ENCODE data around the gene CYP2C18.
"Not testable (repeated sequence)": the region's sequence is repeated elsewhere in the genome, so short reads cannot be mapped to it uniquely, and the experiment has no call there.

Gene CYP2C18

DNA sequence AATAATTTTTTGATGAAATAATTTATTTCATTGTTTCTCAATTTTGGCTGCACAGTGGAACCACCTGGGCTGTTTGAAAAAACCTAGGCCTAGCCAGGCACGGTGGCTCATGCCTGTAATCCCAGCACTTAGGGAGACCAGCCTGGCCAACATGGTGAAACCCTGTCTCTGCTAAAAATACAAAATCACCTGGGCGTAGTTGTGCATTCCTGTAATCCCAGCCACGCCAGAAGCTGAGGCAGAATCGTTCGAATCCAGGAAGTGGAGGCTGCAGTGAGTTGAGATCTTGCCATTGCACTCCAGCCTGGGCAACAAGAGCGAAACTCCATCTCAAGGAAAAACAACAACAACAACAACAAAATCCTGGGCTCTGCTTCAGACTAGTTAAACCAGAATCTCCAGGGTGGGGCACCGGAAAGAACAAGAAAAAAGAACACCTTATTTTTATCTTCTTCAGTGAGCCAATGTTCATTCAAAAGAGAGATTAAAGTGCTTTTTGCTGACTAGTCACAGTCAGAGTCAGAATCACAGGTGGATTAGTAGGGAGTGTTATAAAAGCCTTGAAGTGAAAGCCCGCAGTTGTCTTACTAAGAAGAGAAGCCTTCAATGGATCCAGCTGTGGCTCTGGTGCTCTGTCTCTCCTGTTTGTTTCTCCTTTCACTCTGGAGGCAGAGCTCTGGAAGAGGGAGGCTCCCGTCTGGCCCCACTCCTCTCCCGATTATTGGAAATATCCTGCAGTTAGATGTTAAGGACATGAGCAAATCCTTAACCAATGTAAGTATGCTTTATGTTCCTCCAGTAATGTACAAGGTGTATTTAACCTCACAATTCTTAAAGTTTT lies at the start of gene CYP2C18:
Gene CYP2C18, plus strand, starts transcription at position 516 of the 841 bp plus-strand sequence. Its CDS starts 91 bp downstream, at position 607.
- in situ Hi-C loops (cut with MboI; ENCODE audit: low pct_unique_long_range_greater_than_20kb, low sequenced_read_pairs), result no loop called here
- DNase-seq, result no peak

DNA sequence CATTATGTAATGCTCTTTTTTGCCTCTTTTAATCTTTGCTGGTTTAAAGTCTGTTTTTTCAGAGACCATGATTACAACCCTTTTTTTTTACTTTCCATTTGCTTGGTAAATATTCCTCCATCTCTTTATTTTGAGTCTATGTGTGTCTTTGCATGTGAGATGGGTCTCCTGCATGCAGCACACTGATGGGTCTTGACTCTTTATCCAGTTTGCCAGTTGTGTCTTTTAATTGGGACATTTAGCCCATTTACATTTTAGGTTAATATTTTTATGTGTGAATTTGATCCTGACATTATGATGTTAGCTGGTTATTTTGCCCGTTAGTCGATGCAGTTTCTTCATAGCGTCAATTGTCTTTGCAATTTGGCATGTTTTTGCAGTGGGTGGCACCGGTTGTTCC lies 45.4 kb upstream of the CYP2C18 start:
- DNase-seq; in situ Hi-C loops (cut with MboI; ENCODE audit: low pct_unique_long_range_greater_than_20kb, low sequenced_read_pairs): not testable (repeated sequence)

DNA sequence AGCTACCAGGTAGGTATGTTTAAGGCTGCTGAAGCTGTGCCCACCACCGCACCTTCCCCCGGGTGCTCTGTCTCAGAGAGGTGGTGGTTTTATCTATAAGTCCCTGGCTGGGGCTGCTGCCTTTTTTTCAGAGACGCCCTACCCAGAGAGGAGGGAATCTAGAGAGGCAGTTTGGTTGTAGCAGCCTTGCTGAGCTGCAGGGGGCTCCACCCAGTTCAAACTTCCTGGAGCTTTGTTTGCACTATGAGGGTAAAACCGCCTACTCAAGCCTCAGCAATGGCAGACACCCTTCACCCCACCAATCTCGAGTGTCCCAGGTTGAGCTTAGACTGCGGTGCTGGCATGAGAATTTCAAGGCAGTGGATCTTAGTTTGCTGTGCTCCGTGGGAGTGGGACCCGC lies 43.6 kb upstream of the CYP2C18 start:
- DNase-seq, result no peak
- in situ Hi-C loops (cut with MboI; ENCODE audit: low pct_unique_long_range_greater_than_20kb, low sequenced_read_pairs), result no loop called here

DNA sequence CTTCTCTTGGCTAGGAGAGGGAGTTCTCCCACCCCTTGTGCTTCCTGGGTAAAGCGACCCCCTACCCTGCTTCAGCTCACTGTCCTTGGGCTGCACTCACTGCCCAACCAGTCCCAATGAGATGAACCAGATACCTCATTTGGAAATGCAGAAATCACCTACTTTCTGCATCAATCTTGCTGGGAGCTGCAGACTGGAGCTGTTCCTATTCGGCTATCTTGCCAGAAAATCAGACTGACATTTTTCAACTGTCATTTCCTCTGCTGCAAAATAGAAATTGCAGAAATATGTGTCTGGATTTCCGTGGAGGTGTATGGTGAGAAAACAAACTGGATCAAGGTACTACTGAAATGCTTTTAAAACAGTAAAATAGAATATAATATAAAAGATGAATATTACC lies 43.0 kb upstream of the CYP2C18 start:
- in situ Hi-C loops (cut with MboI; ENCODE audit: low pct_unique_long_range_greater_than_20kb, low sequenced_read_pairs), result no loop called here

DNA sequence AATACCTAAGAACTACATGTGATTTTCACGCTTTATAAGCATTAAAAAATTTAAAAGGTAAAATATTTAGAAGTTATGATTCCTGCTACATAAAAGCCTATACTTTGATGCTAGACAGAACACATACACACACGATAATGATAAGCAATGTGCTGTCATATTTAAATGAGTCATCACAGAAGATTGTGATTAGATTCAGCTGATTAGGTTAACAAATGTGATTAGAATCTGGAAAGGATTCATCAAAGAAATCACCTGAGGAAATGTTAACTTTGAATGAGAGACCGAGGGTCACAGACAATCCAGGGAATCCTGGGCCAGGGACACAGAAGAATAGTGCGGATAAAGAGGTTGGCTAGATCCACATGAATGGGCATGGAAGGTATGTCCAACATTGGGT lies 42.0 kb upstream of the CYP2C18 start:
- in situ Hi-C loops (cut with MboI; ENCODE audit: low pct_unique_long_range_greater_than_20kb, low sequenced_read_pairs), result no loop called here
- no peak for DNase-seq

More for the DNA sequence above, 43.0 kb upstream of the CYP2C18 start:
- DNase-seq, result no peak

DNA sequence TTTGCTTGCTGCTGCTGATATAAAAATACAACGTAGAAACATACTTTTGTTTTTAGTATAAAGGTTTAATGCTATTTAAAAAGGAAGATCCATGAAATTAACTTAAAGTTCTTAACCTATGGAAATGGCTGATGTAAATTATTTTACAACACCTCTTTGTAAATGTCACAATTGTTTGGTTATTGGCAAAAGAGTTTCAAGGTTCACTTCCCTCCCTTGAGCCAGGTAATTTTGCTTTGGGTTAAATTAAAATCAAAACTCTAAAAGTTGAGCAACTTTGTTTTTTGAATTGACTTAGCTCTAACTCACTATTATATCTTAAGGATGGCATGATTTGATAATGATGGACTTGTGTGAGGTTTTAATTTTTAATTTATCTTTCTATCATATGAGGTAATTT lies 39.2 kb upstream of the CYP2C18 start:
- in situ Hi-C loops (cut with MboI; ENCODE audit: low pct_unique_long_range_greater_than_20kb, low sequenced_read_pairs), result no loop called here
- no peak for DNase-seq

DNA sequence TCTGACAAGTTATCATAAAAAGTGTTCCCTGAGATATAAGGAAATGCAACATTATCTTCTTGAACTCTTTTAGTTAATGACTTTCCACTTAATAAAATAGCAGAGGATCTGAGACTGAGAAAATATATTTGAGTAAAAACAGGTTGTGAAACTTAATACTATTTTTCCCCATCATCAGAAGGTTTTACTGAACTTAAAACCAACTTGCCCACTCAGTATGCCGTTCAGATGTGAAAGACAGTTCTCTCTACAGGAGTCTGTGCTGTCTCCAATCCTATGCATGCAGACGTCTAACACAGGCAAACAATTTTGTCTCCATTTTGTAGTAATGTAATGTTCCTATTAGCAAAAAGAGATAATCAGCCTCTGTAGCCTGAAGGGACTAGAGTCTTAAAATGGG lies 38.2 kb upstream of the CYP2C18 start:
- in situ Hi-C loops (cut with MboI; ENCODE audit: low pct_unique_long_range_greater_than_20kb, low sequenced_read_pairs), result no loop called here
- no peak for DNase-seq

DNA sequence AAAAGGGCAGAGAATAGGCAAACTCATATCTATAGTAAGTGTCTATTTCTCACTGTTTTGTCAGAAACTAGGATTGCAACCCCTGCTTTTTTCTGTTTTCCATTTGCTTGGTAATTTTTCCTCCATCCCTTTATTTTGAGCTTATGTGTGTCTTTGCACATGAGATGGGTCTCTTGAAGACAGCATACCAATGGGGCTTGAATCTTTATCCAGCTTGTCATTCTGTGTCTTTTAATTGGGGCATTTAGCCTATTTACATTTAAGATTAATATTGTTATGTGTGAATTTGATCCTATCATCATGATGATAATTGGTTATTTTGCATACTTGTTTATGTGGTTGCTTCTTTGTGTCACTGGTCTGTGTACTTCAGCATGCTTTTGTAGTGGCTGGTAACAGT lies 28.3 kb upstream of the CYP2C18 start:
- DNase-seq; in situ Hi-C loops (cut with MboI; ENCODE audit: low pct_unique_long_range_greater_than_20kb, low sequenced_read_pairs): not testable (repeated sequence)

DNA sequence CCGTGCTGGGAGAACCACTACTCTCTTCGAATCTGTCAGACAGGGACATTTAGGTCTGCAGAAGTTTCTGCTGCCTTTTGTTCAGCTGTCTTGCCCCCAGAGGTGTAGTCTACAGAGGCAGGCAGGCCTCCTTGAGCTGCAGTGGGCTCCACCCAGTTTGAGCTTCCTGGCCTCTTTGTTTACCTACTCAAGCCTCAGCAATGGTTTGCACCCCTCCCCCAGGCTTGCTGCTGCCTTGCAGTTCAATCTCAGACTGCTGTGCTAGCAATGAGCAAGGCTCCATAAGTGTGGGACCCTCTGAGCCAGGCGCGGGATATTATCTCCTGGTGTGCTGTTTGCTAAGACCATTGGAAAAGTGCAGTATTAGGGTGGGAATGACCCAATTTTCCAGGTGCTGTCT lies 20.5 kb upstream of the CYP2C18 start:
- DNase-seq; in situ Hi-C loops (cut with MboI; ENCODE audit: low pct_unique_long_range_greater_than_20kb, low sequenced_read_pairs): not testable (repeated sequence)

DNA sequence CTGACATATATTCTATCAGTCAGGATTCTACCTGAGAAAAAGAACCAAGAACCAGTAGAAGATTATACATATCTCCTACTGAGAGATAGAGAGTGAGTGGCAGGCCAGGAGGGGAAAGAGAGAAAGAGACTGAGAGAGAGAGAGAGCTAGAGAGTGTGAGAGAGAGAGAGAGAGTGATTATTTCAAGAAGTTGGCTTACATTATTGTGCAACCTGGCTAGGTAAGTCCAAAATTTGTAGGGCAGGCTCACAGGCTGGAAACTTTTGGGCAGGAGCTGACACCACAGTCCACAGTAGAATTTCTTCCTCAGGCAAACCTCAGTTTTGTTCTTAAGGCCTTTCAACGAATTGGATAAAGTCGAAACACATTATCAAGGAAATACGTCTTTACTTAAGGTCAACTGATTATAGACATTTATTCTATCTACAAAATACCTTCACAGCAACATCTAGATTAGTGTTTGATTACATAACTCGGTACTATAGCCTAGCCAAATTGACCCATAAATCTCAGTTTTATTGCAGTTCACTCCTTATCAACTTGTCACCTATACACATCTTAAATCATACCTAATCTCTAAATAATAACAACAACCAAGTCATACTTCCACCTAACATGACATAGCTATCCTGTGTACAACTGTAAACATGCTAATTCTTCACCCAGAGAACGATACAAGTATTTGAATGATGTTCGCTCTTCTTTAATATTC lies 17.0 kb upstream of the CYP2C18 start:
- no peak for DNase-seq
- in situ Hi-C loops (cut with MboI; ENCODE audit: low pct_unique_long_range_greater_than_20kb, low sequenced_read_pairs), result no loop called here

DNA sequence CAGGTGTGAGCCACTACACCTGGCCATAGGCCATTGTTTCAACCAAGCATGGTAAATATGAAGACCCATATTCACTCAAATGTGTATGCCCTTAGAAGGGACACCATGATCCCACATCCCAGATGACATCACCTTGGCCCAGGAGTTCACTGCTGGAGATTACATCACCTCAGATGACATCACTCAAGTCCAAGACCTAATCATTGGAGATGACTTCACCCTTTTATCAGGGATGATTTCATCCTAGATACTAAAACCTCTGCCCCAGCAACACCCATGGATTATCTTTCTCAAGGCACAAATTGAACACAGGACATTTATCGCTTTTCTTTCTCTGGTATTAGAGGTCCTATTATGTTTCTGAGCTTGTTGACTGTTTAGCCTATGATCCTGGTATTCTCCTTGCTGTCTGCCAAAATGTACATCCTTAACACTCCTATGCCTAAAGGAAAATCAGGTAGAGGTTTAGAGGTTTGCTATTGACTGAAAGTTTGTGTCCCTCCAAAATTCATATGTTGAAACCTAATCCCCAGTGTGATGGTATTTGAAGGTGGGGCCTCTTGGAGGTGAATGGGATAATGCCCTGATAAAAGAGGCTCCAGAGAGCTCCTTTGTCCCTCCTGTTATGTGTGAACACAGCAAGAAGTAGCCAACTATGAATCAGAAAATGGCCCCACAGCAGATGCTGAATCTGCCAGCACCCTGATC lies 9.8 kb upstream of the CYP2C18 start:
- no peak for DNase-seq
- in situ Hi-C loops (cut with MboI; ENCODE audit: low pct_unique_long_range_greater_than_20kb, low sequenced_read_pairs), result no loop called here

DNA sequence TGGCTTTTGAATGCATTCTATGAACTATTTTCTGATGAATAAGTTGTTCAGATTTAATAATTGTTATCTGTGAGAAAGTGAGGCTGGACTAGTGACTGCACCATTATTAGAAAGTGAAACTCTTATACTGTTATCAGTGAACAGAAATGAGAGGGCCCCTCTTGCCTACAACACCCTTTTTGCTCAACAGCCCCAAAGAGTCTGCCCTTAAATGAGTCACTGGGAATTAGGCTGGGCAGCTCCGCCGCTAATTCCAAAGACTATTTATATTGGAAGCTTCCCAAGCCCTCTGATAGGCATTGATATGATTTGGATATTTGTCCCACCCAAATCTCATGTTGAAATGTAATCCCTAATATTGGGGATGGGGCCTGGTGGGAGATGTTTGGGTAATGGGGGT lies 7.0 kb upstream of the CYP2C18 start:
- in situ Hi-C loops (cut with MboI; ENCODE audit: low pct_unique_long_range_greater_than_20kb, low sequenced_read_pairs), result no loop called here

DNA sequence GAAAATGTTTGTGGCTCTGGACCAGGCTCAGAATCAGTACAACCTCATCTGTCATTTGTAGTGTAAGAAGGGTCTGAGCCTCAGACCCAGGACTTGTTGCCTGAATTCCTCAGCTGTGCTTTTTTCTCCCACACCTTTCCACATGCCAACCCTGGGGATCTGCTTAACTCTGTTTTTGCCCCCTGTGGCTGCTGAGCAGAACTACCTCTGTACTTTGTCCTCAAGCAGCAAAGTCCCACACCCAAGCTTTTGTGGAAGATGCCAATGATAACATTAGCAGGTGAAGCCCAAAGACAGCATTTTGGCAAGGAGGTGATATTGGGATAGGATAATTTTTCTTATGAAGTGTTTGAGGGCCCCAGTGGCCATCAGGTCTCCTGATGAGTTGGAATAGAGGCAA lies 5.8 kb upstream of the CYP2C18 start:
- in situ Hi-C loops (cut with MboI; ENCODE audit: low pct_unique_long_range_greater_than_20kb, low sequenced_read_pairs), result no loop called here
- DNase-seq, result no peak

More for the DNA sequence above, 7.0 kb upstream of the CYP2C18 start:
- no peak for DNase-seq

DNA sequence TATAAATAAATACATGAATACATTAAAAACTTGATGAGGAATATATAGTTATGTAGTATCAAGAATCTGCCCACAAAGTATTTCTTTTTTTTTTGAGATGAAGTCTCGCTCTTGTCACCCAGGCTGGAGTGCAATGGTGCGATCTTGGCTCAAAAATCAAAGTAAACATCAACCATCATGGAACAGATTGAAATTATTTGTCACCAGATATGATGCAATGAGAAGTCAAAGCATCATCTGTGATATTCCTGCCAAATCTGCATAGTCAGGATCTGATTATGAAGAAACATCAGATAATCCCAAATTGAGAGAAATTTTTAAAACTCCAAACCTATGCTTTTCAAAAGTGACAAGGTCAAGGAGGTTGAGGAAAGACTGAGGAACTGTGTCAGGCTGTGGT lies 5.1 kb upstream of the CYP2C18 start:
- in situ Hi-C loops (cut with MboI; ENCODE audit: low pct_unique_long_range_greater_than_20kb, low sequenced_read_pairs), result no loop called here
- DNase-seq, result no peak

DNA sequence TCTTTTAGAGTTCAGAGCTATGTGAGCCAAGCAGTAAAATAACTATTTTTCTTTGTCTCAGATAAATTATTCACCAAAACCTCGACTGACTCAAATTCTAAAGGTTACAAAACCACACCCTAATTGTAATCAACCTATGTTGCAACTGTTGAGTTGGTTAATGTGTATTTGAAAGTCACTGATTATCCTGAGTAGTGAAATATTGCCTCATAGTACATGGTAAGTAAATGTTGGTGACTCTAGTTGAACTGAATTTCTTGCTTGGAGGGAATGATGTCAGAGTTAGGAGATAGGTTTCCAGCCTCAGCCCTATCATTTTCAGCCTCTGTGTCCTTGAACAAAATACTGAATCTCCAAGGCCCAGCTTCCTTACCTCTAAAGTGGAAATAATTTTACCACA lies 3.0 kb upstream of the CYP2C18 start:
- no peak for DNase-seq
- in situ Hi-C loops (cut with MboI; ENCODE audit: low pct_unique_long_range_greater_than_20kb, low sequenced_read_pairs), result no loop called here

DNA sequence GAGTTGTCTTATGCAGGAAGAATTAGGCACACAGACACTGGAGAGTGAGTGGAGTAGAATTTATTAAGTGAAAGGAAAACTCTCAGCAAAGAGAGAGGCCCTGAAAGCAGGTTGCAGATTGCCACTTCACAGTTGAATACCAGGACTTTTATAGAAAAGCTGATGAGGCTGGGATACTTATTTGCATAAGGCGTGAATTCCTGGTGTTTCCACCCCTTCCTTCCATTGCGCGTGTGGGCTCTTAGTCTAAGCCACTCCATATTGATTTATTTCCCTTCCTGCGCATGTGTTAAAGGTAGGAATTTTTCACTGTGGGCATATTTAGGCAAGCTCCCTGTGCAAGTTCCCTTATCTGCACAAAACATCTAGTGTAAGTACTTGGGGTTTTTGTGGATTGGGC lies 893 bp upstream of the CYP2C18 start:
- DNase-seq; in situ Hi-C loops (cut with MboI; ENCODE audit: low pct_unique_long_range_greater_than_20kb, low sequenced_read_pairs): not testable (repeated sequence)

DNA sequence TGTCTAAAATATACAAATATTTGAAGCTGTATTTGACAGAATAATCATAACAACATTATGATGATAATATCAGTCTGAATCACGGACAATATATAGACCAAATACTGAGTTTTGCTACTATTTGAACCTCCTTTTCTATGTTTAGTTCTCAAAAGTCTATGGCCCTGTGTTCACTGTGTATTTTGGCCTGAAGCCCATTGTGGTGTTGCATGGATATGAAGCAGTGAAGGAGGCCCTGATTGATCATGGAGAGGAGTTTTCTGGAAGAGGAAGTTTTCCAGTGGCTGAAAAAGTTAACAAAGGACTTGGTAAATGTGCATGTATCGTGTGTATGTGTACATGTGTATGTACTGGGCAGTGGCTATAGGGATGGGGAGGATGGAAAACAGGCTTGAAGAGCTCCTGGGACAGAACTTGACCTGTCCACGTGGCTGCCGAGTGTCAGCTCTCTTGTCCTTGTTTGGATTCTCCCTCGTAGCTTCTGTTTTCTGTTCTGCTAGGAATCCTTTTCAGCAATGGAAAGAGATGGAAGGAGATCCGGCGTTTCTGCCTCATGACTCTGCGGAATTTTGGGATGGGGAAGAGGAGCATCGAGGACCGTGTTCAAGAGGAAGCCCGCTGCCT lies 4.2 kb downstream of the CYP2C18 start:
- in situ Hi-C loops (cut with MboI; ENCODE audit: low pct_unique_long_range_greater_than_20kb, low sequenced_read_pairs), result no loop called here
- DNase-seq, result no peak

DNA sequence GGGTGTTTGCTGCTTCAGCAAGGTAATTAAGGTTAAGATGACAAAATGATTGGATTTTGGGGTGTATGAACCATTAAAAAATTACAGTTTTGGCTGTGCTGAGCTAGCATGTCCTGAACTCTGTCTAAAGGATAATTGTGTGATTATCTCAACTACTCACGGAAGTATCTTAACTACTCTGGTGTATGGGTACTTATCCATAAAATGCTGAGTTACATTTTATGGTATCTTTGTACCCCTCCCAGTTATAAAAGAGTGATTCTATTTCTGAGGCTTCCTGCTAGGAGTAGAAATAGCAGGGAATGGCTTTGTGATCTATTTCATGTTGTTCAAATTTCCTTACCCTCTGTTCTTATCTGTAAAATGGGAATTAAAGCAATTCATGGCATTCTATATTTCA lies 22.6 kb downstream of the CYP2C18 start:
- in situ Hi-C loops (cut with MboI; ENCODE audit: low pct_unique_long_range_greater_than_20kb, low sequenced_read_pairs), result no loop called here
- no peak for DNase-seq

DNA sequence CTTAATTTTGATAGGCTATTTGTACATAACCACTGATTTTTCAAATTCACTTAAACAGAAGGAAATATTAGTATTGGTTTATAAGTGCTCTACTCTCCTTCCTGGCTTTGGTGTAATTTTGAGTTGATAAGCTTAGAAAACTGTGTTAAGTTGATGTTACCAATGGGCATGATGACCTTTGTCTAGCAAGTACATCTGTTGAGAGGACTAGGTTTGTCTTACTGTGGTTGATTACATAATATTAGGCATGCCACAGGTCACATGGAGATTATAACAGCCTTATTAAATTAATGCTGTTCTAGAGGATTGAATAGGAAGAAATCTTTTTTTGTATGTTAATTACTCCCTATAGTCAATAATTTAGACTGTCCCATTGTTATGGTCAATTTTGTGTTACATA lies 27.0 kb downstream of the CYP2C18 start:
- DNase-seq, result no peak
- in situ Hi-C loops (cut with MboI; ENCODE audit: low pct_unique_long_range_greater_than_20kb, low sequenced_read_pairs), result no loop called here

DNA sequence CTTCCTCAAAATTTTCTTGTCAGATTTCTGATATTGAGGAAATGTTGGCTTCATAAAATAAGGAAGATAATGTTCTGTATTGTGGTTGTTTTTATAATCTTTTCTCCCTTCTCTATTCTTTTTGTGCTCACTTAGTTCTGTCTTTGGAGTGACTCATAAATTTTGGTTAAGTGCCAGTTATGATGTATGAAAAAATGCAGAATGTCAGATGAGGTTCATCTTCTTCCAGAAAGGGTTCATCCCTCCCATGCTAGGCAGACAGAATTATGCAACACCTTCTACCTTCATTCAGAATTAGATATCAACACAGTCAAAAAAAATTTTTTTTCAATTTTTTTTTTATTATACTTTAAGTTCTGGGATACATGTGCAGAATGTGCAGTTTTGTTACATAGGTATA lies 42.3 kb downstream of the CYP2C18 start:
- in situ Hi-C loops (cut with MboI; ENCODE audit: low pct_unique_long_range_greater_than_20kb, low sequenced_read_pairs), result no loop called here
- DNase-seq, result peak; percentile 30

Measured in KBM-7 (cell line).